Measurements from ENCODE around the gene ADAMTS14.
"Not testable (repeated sequence)": the region's sequence is repeated elsewhere in the genome, so short reads cannot be mapped to it uniquely, and the experiment has no call there.

Gene ADAMTS14

DNA sequence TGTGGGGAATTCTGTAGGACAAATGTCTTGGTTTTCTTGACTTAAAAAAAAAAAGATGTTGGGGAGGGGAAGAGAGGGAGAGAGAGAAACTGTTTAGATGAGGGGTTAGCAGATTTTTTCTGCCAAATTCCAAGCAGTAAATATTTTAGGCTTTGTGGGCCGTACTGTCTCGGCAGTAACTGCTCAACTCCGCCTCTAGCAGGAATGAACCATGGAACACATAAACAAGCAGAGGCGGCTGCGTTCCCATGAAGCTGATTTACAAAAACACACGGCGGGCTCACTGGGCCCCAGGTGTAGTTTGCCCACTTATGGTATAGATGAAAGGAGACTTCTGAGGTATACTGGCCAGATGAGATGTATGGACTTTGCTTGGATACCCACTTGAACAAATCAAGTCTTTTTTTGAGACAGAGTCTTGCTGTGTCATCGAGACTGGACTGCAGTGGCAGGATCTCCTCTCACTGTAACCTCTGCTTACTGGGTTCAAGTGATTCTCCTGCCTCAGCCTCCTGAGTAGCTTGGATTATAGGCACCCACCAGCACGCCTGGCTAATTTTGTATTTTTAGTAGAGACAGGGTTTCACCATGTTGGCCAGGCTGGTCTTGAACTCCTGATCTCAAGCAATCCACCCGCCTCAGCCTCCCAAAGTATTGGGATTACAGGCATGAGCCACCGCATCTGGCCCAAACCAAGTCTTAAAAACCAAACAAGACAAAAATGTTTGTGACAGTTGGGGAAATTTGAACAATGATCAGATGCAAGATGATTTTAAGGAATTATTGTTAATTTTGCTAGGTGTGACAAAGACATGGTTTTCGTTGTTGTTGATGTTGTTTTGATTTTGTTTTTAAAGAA lies 9.7 kb upstream of the ADAMTS14 start:
- CTCF ChIA-PET = interaction anchor here (0.6 kb wide), 1 partner anchor 117 kb away, joined by 3 read pairs; no protein-coding TSS in a partner anchor

DNA sequence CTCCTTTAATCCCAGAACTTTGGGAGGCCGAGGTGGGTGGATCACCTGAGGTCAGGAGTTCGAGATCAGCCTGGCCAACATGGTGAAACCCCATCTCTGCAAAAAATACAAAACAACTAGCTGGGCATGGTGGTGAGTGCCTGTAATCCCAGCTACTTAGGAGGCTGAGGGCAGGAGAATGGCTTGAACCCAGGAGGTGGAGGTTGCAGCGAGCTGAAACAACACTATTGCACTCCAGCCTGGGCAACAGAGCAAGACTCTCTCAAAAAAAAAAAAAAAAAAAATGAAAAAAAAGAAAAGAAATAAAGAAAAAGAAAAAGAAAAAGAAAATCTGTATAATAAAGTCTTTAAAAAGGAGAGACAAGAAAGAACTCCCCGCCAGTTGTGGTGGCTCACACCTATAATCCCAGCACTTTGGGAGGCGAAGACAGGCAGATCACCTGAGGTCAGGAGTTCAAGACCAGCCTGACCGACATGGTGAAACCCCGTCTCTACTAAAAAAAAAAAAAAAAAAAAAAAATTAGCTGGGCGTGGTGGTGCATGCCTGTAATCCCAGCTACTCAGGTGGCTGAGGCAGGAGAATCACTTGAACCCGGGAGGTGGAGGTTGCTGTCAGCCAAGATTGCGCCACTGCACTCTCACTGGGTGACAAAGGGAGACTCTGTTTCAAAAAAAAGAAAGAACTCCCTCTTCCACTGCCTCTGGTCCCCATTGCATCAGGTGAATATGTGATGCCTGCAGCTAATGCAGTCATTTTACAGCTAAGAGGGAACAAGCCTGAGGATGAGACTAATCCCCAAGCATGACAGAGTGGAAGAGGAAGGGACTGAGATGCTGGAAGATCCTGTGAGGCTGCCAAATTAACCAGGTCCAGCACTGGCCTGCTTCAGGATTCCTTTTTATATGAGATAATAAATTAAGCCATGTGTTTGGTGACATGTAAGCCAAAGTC lies 8.6 kb upstream of the ADAMTS14 start:
- CTCF ChIA-PET; POLR2A ChIA-PET; DNase-seq (ENCODE audit: extremely low spot score): not testable (repeated sequence)

More for the DNA sequence above, 9.7 kb upstream of the ADAMTS14 start:
- POLR2A ChIA-PET = no interaction called here
- TF ChIP-seq ARNT (IDR thresholded peaks at IDR 0.05) (no peak), CTBP1 (IDR thresholded peaks at IDR 0.05; ENCODE audit: borderline replicate concordance) (no peak), TARDBP (IDR thresholded peaks at IDR 0.05) (no peak), SP1 (IDR thresholded peaks at IDR 0.05) (no peak), ZNF384 (IDR thresholded peaks at IDR 0.05) (no peak), BHLHE40 (IDR thresholded peaks at IDR 0.05; ENCODE audit: borderline replicate concordance) (no peak), SUZ12 (IDR thresholded peaks at IDR 0.05) (no peak), ELF4 (IDR thresholded peaks at IDR 0.05) (no peak), LEF1 (IDR thresholded peaks at IDR 0.05; ENCODE audit: borderline replicate concordance) (no peak)
- TF ChIP-seq, protein P1, sequence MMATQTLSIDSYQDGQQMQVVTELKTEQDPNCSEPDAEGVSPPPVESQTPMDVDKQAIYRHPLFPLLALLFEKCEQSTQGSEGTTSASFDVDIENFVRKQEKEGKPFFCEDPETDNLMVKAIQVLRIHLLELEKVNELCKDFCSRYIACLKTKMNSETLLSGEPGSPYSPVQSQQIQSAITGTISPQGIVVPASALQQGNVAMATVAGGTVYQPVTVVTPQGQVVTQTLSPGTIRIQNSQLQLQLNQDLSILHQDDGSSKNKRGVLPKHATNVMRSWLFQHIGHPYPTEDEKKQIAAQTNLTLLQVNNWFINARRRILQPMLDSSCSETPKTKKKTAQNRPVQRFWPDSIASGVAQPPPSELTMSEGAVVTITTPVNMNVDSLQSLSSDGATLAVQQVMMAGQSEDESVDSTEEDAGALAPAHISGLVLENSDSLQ (IDR thresholded peaks at IDR 0.05) = no peak
- DNase-seq (ENCODE audit: extremely low spot score) = no peak

DNA sequence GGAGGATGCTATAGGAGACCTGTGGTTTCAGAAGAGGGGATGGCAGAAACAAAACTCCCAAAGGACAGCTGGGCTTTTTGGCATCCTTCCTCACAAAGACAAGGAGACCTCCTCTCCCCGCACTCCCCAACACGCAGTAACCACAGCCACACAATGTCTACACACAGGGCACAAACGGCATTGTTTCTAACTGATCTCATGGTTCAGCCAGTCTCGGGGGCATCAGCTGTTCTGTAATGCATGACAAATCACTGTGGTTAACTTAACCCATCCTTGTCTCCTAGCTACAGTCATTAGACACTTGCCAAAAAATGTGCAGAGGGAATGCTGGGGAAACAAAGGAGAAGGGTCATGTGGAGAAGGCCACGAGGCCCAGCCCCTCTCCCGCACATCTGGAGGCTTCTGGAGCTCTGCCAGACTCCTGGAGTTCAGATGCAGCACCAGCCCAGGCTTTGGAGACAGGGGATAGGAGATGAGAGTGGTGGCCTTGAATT lies 7.6 kb upstream of the ADAMTS14 start:
- no peak for TF ChIP-seq FOXK2 (IDR thresholded peaks at IDR 0.05)
- TF ChIP-seq ELF4 (IDR thresholded peaks at IDR 0.05) = no peak
- CTCF ChIA-PET = no interaction called here
- no peak for DNase-seq (ENCODE audit: extremely low spot score)

DNA sequence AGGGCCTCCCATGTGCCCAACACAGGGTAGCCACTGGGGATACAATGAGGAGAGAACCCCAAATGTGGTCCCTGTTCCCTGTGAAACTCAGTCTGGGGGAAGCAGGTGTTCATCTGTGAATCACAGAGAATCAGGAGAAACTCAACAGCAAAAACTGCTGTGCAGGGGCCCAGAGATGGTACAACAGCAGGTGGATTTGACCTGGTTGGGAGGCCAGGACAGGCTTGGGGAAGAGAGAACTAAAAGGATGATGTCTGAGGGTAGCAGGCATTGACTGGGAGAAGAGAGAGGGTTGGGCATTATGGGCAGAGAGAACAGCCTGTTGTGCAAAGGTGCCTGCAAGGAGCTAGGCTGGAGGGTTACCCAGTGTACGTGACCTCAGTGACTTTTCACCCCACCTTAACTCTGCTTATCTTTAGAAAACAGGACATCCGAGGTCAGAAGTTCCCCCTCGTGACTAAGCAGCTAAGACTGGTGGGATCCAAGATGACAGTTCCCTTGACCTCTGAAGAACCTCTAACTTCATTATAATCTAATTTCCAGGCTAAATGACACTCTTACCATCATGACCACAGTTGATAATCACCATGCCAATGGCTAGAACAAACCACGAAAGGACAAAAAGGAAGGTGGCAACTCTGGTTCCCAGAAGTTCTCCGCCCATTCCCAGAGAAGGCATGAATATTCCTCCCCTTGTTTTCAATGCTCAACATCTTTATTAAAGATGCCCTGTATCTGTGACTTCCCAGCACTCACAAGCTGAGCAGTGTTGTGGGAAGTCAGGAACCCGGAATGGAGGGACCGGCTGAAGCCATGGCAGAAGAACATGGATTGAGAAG lies 5.1 kb upstream of the ADAMTS14 start:
- DNase-seq (ENCODE audit: extremely low spot score) = no peak
- ChIA-PET CTCF (no interaction called here), POLR2A (no interaction called here)
- no peak for TF ChIP-seq ELF4 (IDR thresholded peaks at IDR 0.05)
- TF ChIP-seq FOXA1 (IDR thresholded peaks at IDR 0.05) = no peak
- TF ChIP-seq HDGF (IDR thresholded peaks at IDR 0.05; ENCODE audit: borderline replicate concordance) = no peak
- TF ChIP-seq BHLHE40 (IDR thresholded peaks at IDR 0.05; ENCODE audit: borderline replicate concordance) = no peak
- TF ChIP-seq, protein P1 (IDR thresholded peaks at IDR 0.05) = no peak
- TF ChIP-seq SUZ12 (IDR thresholded peaks at IDR 0.05) = no peak
- no peak for TF ChIP-seq SP1 (IDR thresholded peaks at IDR 0.05)
- TF ChIP-seq TARDBP (IDR thresholded peaks at IDR 0.05) = no peak
- no peak for TF ChIP-seq ARNT (IDR thresholded peaks at IDR 0.05)
- no peak for TF ChIP-seq L3MBTL2 (conservative IDR thresholded peaks at IDR 0.05)
- no peak for TF ChIP-seq LEF1 (IDR thresholded peaks at IDR 0.05; ENCODE audit: borderline replicate concordance)
- TF ChIP-seq ZNF384 (IDR thresholded peaks at IDR 0.05) = no peak
- no peak for TF ChIP-seq CTBP1 (IDR thresholded peaks at IDR 0.05; ENCODE audit: borderline replicate concordance)
- no peak for TF ChIP-seq NFRKB (IDR thresholded peaks at IDR 0.05)

More for the DNA sequence above, 7.6 kb upstream of the ADAMTS14 start:
- POLR2A ChIA-PET = no interaction called here

DNA sequence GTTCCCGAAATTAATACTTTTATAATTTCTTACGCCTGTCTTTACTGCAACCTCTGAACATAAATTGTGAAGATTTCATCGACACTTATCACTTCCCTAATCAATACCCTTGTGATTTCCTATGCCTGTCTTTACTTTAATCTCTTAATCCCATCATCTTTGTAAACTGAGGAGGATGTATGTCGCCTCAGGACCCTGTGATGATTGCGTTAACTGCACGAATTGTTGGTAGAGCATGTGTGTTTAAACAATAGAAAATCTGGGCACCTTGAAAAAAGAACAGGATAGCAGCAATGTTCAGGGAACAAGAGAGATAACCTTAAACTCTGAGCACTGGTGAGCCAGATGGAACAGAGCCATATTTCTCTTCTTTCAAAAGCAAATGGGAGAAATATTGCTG lies 4.5 kb upstream of the ADAMTS14 start:
- CTCF ChIA-PET; POLR2A ChIA-PET; DNase-seq (ENCODE audit: extremely low spot score): not testable (repeated sequence)

DNA sequence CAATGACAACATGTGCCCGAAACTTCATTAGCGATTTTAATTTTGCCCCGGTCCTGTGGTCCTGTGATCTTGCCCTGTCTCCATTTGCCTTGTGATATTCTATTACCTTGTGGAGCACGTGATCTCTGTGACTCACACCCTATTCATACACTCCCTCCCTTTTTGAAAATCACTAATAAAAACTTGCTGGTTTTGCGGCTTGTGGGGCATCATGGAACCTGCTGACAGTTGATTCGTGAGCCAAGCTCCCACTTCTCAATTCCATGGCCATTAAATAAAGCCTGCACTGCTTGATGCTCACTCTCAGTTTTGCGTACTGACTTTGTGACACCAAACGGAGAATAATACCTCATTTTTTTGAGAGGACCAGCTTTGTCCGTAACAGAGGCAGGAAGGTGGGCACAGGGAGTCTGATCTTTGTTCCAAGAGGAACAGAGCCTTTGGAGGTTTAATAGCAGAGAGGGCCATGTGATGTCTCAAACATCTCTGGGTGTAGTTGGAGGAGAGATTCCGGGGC lies 3.8 kb upstream of the ADAMTS14 start:
- ChIA-PET POLR2A (no interaction called here), CTCF (no interaction called here)
- no peak for DNase-seq (ENCODE audit: extremely low spot score)
- TF ChIP-seq CTBP1 (IDR thresholded peaks at IDR 0.05; ENCODE audit: borderline replicate concordance) (no peak), NFRKB (IDR thresholded peaks at IDR 0.05) (no peak), SUZ12 (IDR thresholded peaks at IDR 0.05) (no peak), FOXM1 (IDR thresholded peaks at IDR 0.05; ENCODE audit: borderline replicate concordance) (no peak), FOXA1 (IDR thresholded peaks at IDR 0.05) (no peak), FOXK2 (IDR thresholded peaks at IDR 0.05) (no peak), SP1 (IDR thresholded peaks at IDR 0.05) (no peak), ARNT (IDR thresholded peaks at IDR 0.05) (no peak), HDGF (IDR thresholded peaks at IDR 0.05; ENCODE audit: borderline replicate concordance) (no peak), ELF4 (IDR thresholded peaks at IDR 0.05) (no peak), ZNF384 (IDR thresholded peaks at IDR 0.05) (no peak), TARDBP (IDR thresholded peaks at IDR 0.05) (no peak)

Data from HEK293T (cell line).